ENCODE measurements around the gene MTFR1L.

DNA sequence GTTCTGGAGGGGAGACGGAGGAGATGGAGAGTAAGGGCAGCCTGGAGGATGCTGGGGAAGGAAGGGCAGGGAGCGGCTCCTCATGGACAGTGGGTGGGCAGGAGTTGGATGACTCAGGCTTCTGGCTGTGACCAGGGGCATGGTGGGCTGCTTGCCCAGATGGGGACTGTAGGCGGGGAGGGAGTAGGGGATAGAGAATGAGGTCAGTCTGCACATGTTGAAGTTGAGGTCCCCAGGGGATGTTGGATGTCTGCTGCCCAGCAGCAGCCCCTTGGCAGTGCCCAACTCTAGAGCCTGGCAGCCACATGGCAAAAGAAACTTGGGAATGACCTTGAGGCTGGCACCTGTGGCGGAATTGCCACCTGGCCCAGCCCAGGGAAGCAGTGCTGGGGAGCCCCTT lies 13.3 kb upstream of the MTFR1L start:
- TF ChIP-seq CTCF (IDR thresholded peaks at IDR 0.05) (no peak), POLR2A (IDR thresholded peaks at IDR 0.05) (no peak)

Measured in thyroid gland (tissue), 4 donors.